Ramos (cell line): Measurements from ENCODE around the gene LHX2.
"Not testable (repeated sequence)": the region's sequence is repeated elsewhere in the genome, so short reads cannot be mapped to it uniquely, and the experiment has no call there.

ENCODE experiments used
- in situ Hi-C: fragments of 300-500 bp; cut with MboI; formaldehyde crosslinking; loops from one replicate; pipeline ENCODE4 v1.14.3; 2022; ENCODE audit warnings: low sequenced_read_pairs; ENCODE audit not compliant: unreplicated experiment

Gene LHX2

GRCh38 chr9:124011460-124012301 lies at the start of gene LHX2:
Gene LHX2 (plus strand): TSS chr9:124011768. CDS start chr9:124012349, 581 bp downstream.
- in situ Hi-C loops: no loop called here

GRCh38 chr9:123964761-123965160 lies 46.8 kb upstream of the LHX2 start:
- in situ Hi-C loops: no loop called here

DNA sequence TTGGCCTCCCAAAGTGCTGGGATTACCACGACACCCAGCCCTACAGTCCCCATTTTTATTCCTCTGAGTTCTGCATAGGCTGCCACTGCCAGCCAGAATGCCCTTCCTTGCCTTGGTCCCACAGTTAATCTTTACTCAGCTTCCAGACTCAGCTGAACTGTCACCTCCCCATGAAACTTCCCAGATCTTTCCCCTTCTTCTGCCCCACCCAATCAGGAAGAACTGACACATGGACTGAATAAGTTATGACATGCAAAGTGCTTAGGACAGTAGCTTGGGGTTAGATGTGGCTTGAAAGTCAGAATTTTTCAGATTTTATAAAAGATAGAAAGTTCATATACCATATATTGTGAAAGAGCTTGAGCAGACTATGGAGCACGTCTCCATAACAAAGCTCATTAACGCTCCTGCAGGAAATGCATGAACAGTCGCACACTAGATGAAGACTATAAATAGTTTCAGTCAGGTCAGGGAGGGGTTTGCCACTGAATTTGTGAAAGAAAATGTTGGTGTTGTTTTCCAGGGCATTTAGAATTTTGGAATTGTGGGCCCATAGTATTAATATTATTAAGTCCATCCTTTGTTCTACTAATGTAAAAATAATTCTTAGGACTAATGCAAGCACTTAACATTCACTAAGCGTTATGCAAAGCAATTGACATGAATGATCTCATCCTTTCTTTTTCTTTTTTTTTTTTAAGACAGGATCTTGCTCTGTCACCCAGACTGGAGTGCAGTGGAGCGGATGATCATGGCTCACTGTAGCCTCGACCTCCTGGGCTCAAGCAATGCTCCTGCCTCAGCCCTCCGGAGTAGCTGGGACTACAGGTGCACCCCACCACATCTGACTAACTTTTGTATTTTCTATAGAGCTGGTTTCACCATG lies 45.5 kb upstream of the LHX2 start:
- in situ Hi-C loops: no loop called here

DNA sequence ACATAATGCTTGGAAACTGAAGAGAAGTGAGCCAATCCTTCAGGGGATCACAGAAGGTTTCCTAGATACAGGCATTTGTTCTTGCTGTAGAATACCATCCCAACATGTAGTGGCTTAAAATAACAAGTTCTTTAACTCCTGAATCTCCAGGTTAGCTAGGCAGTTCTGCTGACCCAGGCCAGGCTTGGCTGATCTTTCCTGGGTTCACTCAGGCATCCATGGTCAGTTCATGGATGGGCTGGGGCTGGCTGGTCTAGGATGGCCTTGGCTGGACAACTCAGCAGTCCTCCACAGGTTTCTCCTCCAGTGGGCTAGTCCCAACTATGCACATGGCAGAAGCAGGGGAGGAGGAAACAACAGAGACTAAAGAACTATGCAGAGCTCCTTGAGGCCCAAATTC lies 44.2 kb upstream of the LHX2 start:
- in situ Hi-C loops: no loop called here

DNA sequence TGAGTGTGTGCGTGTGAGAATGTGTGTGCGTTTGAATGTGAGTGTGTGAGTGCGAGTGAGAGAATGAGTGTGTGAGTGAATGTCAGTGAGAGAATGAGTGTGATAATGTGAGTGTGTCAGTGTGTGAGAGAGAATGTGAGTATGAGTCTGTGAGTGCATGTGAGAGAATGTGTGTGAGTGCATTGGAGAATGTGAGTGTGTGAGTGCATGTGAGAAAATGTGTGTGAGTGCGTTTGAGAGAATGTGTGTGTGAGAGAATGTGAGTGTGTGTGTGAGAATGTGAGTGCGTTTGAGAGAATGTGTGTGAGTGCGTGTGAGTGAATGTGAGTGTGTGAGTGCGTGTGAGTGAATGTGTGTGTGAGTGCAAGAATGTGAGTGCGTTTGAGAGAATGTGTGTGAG lies 39.0 kb upstream of the LHX2 start:
- in situ Hi-C loops: no loop called here

GRCh38 chr9:123973590-123974223 lies 37.9 kb upstream of the LHX2 start:
- in situ Hi-C loops: no loop called here

GRCh38 chr9:123974471-123974870 lies 37.1 kb upstream of the LHX2 start:
- in situ Hi-C loops: no loop called here

DNA sequence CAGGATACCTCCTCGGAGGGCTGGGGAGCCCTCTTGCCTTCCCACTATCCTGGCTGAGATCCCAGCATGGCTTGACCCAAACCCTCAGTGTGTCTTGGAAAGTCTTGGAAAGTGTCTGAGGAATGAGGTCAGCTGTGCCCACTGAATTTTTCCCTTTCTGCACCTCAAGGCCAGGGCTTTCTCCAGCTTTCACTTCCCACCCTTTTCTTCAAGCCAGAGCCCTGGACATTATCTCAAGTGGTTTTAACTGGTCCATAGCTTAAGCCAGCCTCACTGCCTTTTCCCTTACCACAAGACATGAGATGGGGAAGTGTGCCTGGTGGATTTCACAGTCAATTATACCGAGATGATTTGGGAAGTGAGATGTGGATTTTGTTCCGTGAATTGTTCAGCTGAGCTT lies 35.7 kb upstream of the LHX2 start:
- in situ Hi-C loops: no loop called here

DNA sequence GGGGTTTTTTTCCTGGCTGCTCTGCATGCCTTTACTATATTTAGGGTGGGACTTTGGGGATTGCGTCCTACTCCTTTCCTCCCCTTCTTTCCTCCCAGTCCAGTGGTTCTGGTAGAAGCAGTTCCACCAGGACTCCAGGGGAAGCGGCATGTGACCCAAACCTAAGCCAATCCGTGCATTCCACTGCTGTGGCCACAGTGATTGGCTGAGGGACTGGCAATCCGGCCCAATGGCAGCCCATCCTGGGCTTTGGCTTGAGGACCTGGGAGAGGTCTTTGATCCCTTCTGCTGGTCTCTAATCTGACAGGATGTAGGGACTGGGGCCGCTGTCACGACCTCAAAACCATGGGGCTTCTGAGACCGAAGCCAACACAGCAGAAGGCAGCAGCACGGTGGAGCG lies 35.0 kb upstream of the LHX2 start:
- in situ Hi-C loops: not testable (repeated sequence)

GRCh38 chr9:123978981-123979380 lies 32.6 kb upstream of the LHX2 start:
- in situ Hi-C loops: no loop called here

GRCh38 chr9:123982535-123982934 lies 29.0 kb upstream of the LHX2 start:
- in situ Hi-C loops: no loop called here

DNA sequence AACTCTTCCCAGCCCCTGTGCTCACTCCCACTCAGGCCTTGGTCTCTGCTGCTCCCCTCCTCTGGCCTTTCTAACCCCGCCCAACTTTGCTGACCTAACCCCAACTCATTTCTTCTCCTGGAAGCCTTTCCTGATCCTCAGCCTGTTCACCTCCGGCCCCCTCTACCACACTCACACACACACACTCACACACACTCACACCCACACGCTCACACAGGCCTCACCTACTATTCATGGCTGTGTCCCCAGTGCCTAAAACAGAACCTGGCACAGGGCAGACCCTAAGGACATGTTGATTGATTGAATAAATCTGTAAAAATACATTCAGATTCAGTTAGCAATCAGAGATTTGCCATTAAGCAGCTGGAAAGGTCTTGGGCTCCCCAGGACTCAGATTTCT lies 28.5 kb upstream of the LHX2 start:
- in situ Hi-C loops: no loop called here

GRCh38 chr9:123984802-123985201 lies 26.8 kb upstream of the LHX2 start:
- in situ Hi-C loops: no loop called here

- in situ Hi-C loops: no loop called here
These were observed 25.7 kb upstream of the LHX2 start for GRCh38 chr9:123985869-123986268.

GRCh38 chr9:123990427-123990826 lies 21.1 kb upstream of the LHX2 start:
- in situ Hi-C loops: no loop called here

DNA sequence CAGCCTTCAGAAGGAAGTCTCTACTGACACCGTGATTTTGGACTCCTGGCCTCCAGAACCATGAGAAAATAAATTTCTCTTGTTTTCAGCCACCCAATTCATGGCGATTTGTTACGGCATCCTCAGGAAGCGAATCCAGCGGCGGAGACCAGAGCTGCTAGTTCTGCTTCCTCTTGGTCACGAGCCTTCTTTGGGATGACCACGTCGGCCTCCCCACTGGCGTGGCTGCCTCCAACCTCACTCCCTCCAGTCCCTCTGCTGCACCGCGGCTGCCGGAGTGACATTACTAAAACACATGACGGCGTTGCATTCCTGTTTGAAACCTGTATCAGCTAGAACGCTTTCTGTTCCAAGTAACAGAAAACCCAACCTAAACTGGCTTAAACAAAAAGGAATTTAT lies 18.9 kb upstream of the LHX2 start:
- in situ Hi-C loops: not testable (repeated sequence)

GRCh38 chr9:123996731-123997421 lies 14.7 kb upstream of the LHX2 start:
- in situ Hi-C loops: no loop called here

- in situ Hi-C loops: no loop called here
These were observed 13.8 kb upstream of the LHX2 start for GRCh38 chr9:123997665-123998277.

GRCh38 chr9:123998278-123998925 lies 13.2 kb upstream of the LHX2 start:
- in situ Hi-C loops: no loop called here
